HL-60 (cell line): ENCODE results near the gene KCNMA1.

ENCODE experiments used
- DNase-seq, 2 experiments: peaks; one replicate each; pipeline ENCODE4 v3.0.0-alpha.2; 2010 to 2020; ENCODE audit warnings: low read depth in 1 of 2, low spot score in 1 of 2
- H3K27ac ChIP-seq: fragments of 250-450 bp; sonication (Bioruptor Pico); replicated peaks from 2 replicates; pipeline ENCODE4 v1.5.1; 2020; ENCODE audit warnings: mild to moderate bottlenecking, moderate library complexity
- H3K27me3 ChIP-seq: fragments of 250-450 bp; sonication (Bioruptor Pico); 2 replicates; pipeline ENCODE4 v1.5.1; 2021; ENCODE audit warnings: mild to moderate bottlenecking, moderate library complexity; ENCODE audit not compliant: insufficient read depth, poor library complexity, severe bottlenecking
- H3K4me3 ChIP-seq: replicated peaks from 2 replicates; pipeline ENCODE4 v1.5.1; 2011; ENCODE audit warnings: mild to moderate bottlenecking, control low read depth, low read length; ENCODE audit not compliant: insufficient read depth
- GABPA ChIP-seq: IDR thresholded peaks from 2 replicates; pipeline ENCODE4 v1.6.1; 2012; ENCODE audit warnings: low read depth
- POLR2AphosphoS5 ChIP-seq: IDR thresholded peaks from 2 replicates; pipeline ENCODE4 v1.6.1; 2012; ENCODE audit warnings: low read depth
- SPI1 ChIP-seq: IDR thresholded peaks from 2 replicates; pipeline ENCODE4 v1.6.1; 2012; ENCODE audit warnings: low read depth, mild to moderate bottlenecking, borderline replicate concordance
- TF ChIP-seq, protein P1 (sequence below): IDR thresholded peaks from one replicate; pipeline ENCODE4 v1.5.1; 2011; ENCODE audit warnings: low read length, control low read depth, inconsistent platforms; ENCODE audit not compliant: insufficient read depth
- TF ChIP-seq, protein P2 (sequence below): IDR thresholded peaks from 2 replicates; pipeline ENCODE4 v1.6.1; 2012; ENCODE audit warnings: low read depth; ENCODE audit not compliant: insufficient replicate concordance

Gene KCNMA1

DNA sequence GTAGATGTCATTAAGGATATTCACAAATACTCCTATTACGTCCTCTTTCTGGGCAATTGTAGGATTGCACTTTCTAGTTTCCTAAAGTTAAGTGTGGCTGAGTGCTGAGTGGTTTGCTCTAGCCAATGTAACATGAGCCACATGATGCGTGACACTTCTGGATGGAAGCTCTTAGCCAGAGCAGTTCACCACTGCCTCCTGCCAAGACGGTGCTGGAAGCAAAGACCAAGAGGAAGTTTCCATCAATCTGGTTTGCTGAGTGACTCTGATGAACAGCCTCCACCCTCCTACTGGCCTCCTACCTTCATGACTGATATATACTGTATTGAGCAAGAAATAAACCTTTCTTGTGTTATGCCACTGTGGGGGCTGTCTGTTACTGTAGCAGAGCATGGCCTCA lies 318.1 kb downstream of the KCNMA1 start:
- Histone ChIP-seq H3K4me3 (no peak overlapping the region), H3K27me3 (no peaks in the 10 kb centered on the region), H3K27ac (no peak overlapping the region)
- no peak for DNase-seq
- TF ChIP-seq GABPA, result no peak
- TF ChIP-seq, protein P1, sequence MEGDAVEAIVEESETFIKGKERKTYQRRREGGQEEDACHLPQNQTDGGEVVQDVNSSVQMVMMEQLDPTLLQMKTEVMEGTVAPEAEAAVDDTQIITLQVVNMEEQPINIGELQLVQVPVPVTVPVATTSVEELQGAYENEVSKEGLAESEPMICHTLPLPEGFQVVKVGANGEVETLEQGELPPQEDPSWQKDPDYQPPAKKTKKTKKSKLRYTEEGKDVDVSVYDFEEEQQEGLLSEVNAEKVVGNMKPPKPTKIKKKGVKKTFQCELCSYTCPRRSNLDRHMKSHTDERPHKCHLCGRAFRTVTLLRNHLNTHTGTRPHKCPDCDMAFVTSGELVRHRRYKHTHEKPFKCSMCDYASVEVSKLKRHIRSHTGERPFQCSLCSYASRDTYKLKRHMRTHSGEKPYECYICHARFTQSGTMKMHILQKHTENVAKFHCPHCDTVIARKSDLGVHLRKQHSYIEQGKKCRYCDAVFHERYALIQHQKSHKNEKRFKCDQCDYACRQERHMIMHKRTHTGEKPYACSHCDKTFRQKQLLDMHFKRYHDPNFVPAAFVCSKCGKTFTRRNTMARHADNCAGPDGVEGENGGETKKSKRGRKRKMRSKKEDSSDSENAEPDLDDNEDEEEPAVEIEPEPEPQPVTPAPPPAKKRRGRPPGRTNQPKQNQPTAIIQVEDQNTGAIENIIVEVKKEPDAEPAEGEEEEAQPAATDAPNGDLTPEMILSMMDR, result no peak
- TF ChIP-seq POLR2AphosphoS5, result no peak
- TF ChIP-seq, protein P2, sequence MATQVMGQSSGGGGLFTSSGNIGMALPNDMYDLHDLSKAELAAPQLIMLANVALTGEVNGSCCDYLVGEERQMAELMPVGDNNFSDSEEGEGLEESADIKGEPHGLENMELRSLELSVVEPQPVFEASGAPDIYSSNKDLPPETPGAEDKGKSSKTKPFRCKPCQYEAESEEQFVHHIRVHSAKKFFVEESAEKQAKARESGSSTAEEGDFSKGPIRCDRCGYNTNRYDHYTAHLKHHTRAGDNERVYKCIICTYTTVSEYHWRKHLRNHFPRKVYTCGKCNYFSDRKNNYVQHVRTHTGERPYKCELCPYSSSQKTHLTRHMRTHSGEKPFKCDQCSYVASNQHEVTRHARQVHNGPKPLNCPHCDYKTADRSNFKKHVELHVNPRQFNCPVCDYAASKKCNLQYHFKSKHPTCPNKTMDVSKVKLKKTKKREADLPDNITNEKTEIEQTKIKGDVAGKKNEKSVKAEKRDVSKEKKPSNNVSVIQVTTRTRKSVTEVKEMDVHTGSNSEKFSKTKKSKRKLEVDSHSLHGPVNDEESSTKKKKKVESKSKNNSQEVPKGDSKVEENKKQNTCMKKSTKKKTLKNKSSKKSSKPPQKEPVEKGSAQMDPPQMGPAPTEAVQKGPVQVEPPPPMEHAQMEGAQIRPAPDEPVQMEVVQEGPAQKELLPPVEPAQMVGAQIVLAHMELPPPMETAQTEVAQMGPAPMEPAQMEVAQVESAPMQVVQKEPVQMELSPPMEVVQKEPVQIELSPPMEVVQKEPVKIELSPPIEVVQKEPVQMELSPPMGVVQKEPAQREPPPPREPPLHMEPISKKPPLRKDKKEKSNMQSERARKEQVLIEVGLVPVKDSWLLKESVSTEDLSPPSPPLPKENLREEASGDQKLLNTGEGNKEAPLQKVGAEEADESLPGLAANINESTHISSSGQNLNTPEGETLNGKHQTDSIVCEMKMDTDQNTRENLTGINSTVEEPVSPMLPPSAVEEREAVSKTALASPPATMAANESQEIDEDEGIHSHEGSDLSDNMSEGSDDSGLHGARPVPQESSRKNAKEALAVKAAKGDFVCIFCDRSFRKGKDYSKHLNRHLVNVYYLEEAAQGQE, result no peak
- TF ChIP-seq SPI1, result no peak

DNA sequence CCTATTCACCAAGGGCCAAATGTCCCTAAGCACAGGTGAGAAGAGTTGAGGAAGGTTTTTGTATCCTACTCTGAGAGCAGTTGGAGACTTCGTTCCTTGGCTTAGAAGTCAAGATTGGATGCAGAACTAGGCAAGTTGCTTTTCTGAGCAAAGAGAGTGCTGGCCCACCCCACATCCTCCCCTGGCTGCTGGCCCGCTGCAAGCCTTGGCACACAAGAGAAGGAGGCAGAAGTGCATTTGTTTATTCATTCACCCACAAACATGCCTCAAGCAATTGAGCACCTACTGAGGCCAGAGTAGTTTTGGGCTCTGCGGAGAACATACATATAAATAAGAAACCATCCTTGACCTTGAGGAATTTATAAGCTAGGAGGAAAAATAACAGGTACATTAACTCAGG lies 318.9 kb downstream of the KCNMA1 start:
- TF ChIP-seq GABPA (no peak), SPI1 (no peak), POLR2AphosphoS5 (no peak)
- TF ChIP-seq, protein P2, result no peak
- TF ChIP-seq, protein P1, result no peak
- H3K27me3 ChIP-seq, result no peaks in the 10 kb centered on the region
- no peak overlapping the region for H3K4me3 ChIP-seq
- no peak overlapping the region for H3K27ac ChIP-seq
- no peak for DNase-seq

DNA sequence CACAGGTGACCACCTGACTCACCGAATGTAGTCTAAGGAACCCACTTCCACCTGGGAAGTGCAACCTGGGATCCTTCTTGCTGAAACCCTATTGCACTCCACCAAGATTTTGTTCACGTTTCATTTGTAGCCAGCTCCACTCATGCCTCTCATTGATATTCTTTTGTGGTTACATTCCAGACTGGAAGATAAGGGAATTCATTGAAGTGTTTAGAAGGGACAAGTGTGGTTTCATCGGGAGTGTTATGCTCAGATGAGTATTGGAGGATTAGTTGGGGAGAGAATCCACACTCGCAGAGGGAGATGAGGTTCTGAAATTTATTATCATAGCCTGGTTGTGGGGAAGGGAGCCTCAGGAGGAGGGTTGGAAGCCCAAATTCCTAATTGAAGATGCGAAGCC lies 320.4 kb downstream of the KCNMA1 start:
- no peak overlapping the region for H3K27ac ChIP-seq
- DNase-seq, result no peak
- H3K4me3 ChIP-seq, result no peak overlapping the region
- TF ChIP-seq SPI1, result no peak
- TF ChIP-seq POLR2AphosphoS5, result no peak
- no peak for TF ChIP-seq GABPA
- TF ChIP-seq, protein P2, result no peak
- no peaks in the 10 kb centered on the region for H3K27me3 ChIP-seq
